ENCODE results near the gene MED9. TPM values are rescaled to one million over a fixed set of nuclear protein-coding genes. Genes with fewer than 3 reads are reported as not detected.

Gene MED9
- total and polyA plus RNA-seq, 2 of the 8 experiments (the other 6 are each of a cell fraction or from before 2014, with no cell fraction given), result 15.8 to 19.7 TPM

DNA sequence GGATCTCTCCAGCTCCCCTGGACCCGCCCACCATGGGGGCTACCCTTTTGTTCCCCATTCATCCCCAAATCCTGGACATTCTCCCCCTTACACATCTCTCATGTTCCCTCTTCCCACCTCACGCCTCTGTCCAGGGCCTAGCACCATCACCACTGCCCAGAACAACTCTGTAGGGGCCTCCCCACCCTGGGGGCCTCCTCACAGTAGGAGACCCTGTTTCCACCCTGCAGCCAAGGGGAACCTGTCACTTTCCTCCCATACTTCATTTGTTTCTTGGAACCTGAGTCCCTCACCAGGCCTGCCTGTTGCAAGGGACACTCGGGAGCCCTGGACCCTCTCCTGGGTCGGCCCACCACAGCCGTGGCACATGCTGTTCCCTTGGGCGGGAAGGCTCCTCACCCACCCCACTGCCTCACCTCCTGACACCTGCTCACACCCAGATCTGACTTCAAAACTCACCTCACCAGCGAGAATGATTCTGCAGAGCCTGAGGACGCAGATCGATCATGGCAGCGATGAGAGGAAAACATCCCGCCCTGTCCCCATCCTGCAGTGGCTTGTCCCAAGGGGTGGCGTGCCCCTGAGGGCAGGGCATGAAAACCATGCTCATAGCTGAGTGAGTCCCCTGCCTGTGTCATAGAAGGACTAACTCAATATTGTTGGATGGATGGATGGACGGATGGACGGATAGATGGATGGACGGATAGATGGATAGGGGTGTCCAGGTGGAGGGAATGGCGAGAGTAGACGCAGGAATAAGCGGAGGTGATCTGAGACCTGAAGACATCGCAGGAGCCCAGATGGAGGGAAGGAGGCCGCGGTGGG lies 26.2 kb downstream of the MED9 start:
- H2BK15ac ChIP-seq (ENCODE audit: low read length), result no peak overlapping the region
- no peak overlapping the region for H2BK20ac ChIP-seq (ENCODE audit: low read length)
- no peak overlapping the region for H4K5ac ChIP-seq (ENCODE audit: insufficient read length, low read depth, low read length)
- no peak for DNase-seq (ENCODE audit: low read depth in 1 of 2, low spot score in 2 of 2)
- no peak for TF ChIP-seq SIX5 (IDR thresholded peaks at IDR 0.05; ENCODE audit: low read depth, low read length)
- TF ChIP-seq EGR1 (IDR thresholded peaks at IDR 0.05; ENCODE audit: borderline replicate concordance, low read depth, low read length), result no peak
- TF ChIP-seq SUZ12 (IDR thresholded peaks at IDR 0.05; ENCODE audit: low read length), result no peak
- TF ChIP-seq POLR2AphosphoS5 (IDR thresholded peaks at IDR 0.05; ENCODE audit: low read depth, low read length), result no peak
- TF ChIP-seq ASH2L (IDR thresholded peaks at IDR 0.05; ENCODE audit: low read length), result no peak
- no peak for TF ChIP-seq CBX8 (IDR thresholded peaks at IDR 0.05; ENCODE audit: borderline replicate concordance, low read depth, low read length)
- TF ChIP-seq SP1 (IDR thresholded peaks at IDR 0.05; ENCODE audit: low read depth, low read length), result no peak
- H3K36me3 ChIP-seq (ENCODE audit: control insufficient read depth in 2 of 4, insufficient read depth in 4 of 4, low read length in 3 of 4), result no peaks in the 10 kb centered on the region
- H3K9me3 ChIP-seq (ENCODE audit: insufficient read depth in 2 of 2, low read depth in 1 of 2, low read length in 1 of 2), result no peaks in the 10 kb centered on the region
- H2BK5ac ChIP-seq (ENCODE audit: low read depth, low read length), result no peak overlapping the region
- no peak overlapping the region for H2AK5ac ChIP-seq (ENCODE audit: low read depth, low read length)
- H2BK120ac ChIP-seq (replicated peaks; ENCODE audit: low read depth, low read length), result no peak overlapping the region
- H3K4me2 ChIP-seq (ENCODE audit: insufficient read depth in 1 of 2, low read depth in 2 of 2, low read length in 2 of 2), result no peak overlapping the region
- H3K27ac ChIP-seq (ENCODE audit: low read depth, low read length), result no peak overlapping the region
- H3K79me1 ChIP-seq (ENCODE audit: low read depth, low read length), result no peaks in the 10 kb centered on the region
- no peak overlapping the region for H2BK12ac ChIP-seq (ENCODE audit: low read depth, low read length)
- H3K9ac ChIP-seq (replicated peaks in 1 of 4; ENCODE audit: extremely low read depth in 1 of 4, low read depth in 3 of 4, low read length in 3 of 4), result no peak overlapping the region; a peak in 1 of 7 replicates
- no peak overlapping the region for H3K23ac ChIP-seq (ENCODE audit: insufficient read length)
- H3K4me3 ChIP-seq (ENCODE audit: extremely low read depth in 1 of 4, insufficient read depth in 2 of 4, low read depth in 3 of 4, low read length in 4 of 4), result no peak overlapping the region
- no peaks in the 10 kb centered on the region for H3K79me2 ChIP-seq (ENCODE audit: control insufficient read depth in 1 of 2, insufficient read depth in 2 of 2, low read length in 2 of 2)
- POLR2A ChIA-PET (ENCODE audit: partially characterized antibody), result no interaction called here
- no peak for FAIRE-seq
- no peak overlapping the region for H4K91ac ChIP-seq (replicated peaks; ENCODE audit: insufficient read length, low read length)
- H3K56ac ChIP-seq (replicated peaks; ENCODE audit: insufficient read length, low read depth, low read length), result no peak overlapping the region
- no peaks in the 10 kb centered on the region for H3K23me2 ChIP-seq (ENCODE audit: low read depth, low read length)
- H3K4ac ChIP-seq (replicated peaks; ENCODE audit: insufficient read length, low read depth, low read length), result no peak overlapping the region
- WGBS, 2 experiments (ENCODE audit: extremely low coverage in 1 of 2, insufficient coverage in 1 of 2, insufficient read length in 1 of 2, insufficient replicate concordance in 2 of 2, low coverage in 1 of 2, low lambda C conversion rate in 2 of 2, missing lambda C conversion rate in 1 of 2), result 89 to 100% methylated on average over 1 to 20 of the region's 21 CpGs
- H3K18ac ChIP-seq (ENCODE audit: extremely low read depth, low read length), result no peak overlapping the region
- CTCF ChIA-PET (ENCODE audit: partially characterized antibody), result interaction anchor here (0.8 to 5.1 kb wide), 5 partner anchors 16 to 148 kb away, joined by 3 to 40 read pairs (median 10); no protein-coding TSS in a partner anchor
- no peak overlapping the region for H3K14ac ChIP-seq (ENCODE audit: insufficient read length)
- no peaks in the 10 kb centered on the region; a peak in 3 of 7 replicates for H3K27me3 ChIP-seq (replicated peaks in 1 of 4; ENCODE audit: control insufficient read depth in 3 of 4, extremely low read depth in 1 of 4, insufficient read depth in 3 of 4, low read length in 3 of 4)
- peaks cover 0 to 2% of the 10 kb centered on the region in 2 experiments for H4K20me1 ChIP-seq (replicated peaks in 1 of 2; ENCODE audit: control insufficient read depth in 1 of 2, insufficient read depth in 2 of 2, low read length in 2 of 2)
- H2AFZ ChIP-seq (ENCODE audit: low read length), result no peak overlapping the region
- H4K8ac ChIP-seq (ENCODE audit: extremely low read depth, insufficient read depth, low read length), result no peak overlapping the region
- peaks cover 0 to 2% (median 0%) of the 10 kb centered on the region in 4 experiments; a peak in 1 of 7 replicates for H3K4me1 ChIP-seq (replicated peaks in 1 of 4; ENCODE audit: control insufficient read depth in 3 of 4, insufficient read depth in 4 of 4, low read length in 3 of 4)
